GM23248 (cell line): ENCODE data around the gene MUCL3. TPM values are rescaled to one million over a fixed set of nuclear protein-coding genes. Genes with fewer than 3 reads are reported as not detected.

ENCODE experiments used
- DNase-seq: peaks from one replicate; pipeline ENCODE4 v3.0.0-alpha.2; 2015
- H2AFZ ChIP-seq: fragments of 200-600 bp; sonication (generic); 2 replicates; pipeline ENCODE4 v1.6.1; 2016; ENCODE audit warnings: antibody characterized with exemption
- H3F3A ChIP-seq: fragments of 200-600 bp; sonication (generic); 2 replicates; pipeline ENCODE4 v1.6.1; 2016; ENCODE audit warnings: mild to moderate bottlenecking, antibody characterized with exemption, mixed run types; ENCODE audit not compliant: insufficient read depth
- H3K27ac ChIP-seq: fragments of 200-600 bp; sonication (generic); 2 replicates; pipeline ENCODE4 v1.5.1; 2016; ENCODE audit warnings: mild to moderate bottlenecking
- H3K27me3 ChIP-seq: fragments of 200-600 bp; sonication (generic); replicated peaks from 2 replicates; pipeline ENCODE4 v1.6.1; 2016; ENCODE audit warnings: mild to moderate bottlenecking; ENCODE audit not compliant: insufficient read depth
- H3K36me3 ChIP-seq: fragments of 200-600 bp; sonication (generic); 2 replicates; pipeline ENCODE4 v1.6.1; 2016; ENCODE audit warnings: low read depth, mild to moderate bottlenecking
- H3K4me1 ChIP-seq: fragments of 200-600 bp; sonication (generic); 2 replicates; pipeline ENCODE4 v1.6.1; 2016; ENCODE audit warnings: mild to moderate bottlenecking; ENCODE audit not compliant: insufficient read depth
- H3K4me2 ChIP-seq: fragments of 200-600 bp; sonication (generic); one replicate; pipeline ENCODE4 v1.6.1; 2016; ENCODE audit warnings: mild to moderate bottlenecking; ENCODE audit not compliant: unreplicated experiment
- H3K4me3 ChIP-seq: fragments of 200-600 bp; sonication (generic); 2 replicates; pipeline ENCODE4 v1.5.1; 2016; ENCODE audit warnings: mild to moderate bottlenecking
- H3K79me2 ChIP-seq: fragments of 200-600 bp; sonication (generic); 2 replicates; pipeline ENCODE4 v1.6.1; 2016; ENCODE audit warnings: mild to moderate bottlenecking; ENCODE audit not compliant: insufficient read depth
- H3K9ac ChIP-seq: fragments of 200-600 bp; sonication (generic); 2 replicates; pipeline ENCODE4 v1.6.1; 2016; ENCODE audit warnings: mild to moderate bottlenecking
- H3K9me2 ChIP-seq: fragments of 200-600 bp; sonication (generic); 2 replicates; pipeline ENCODE4 v1.6.1; 2016; ENCODE audit warnings: mixed run types, mild to moderate bottlenecking, moderate library complexity; ENCODE audit not compliant: insufficient read depth
- H3K9me3 ChIP-seq: fragments of 200-600 bp; sonication (generic); one replicate; pipeline ENCODE4 v1.6.1; 2017; ENCODE audit warnings: low read depth
- H4K20me1 ChIP-seq: fragments of 200-600 bp; sonication (generic); 2 replicates; pipeline ENCODE4 v1.6.0; 2016; ENCODE audit not compliant: insufficient read depth
- EZH2 ChIP-seq: fragments of 200-600 bp; sonication (generic); IDR thresholded peaks from 2 replicates; pipeline ENCODE4 v1.6.1; 2018; ENCODE audit warnings: antibody characterized with exemption, mild to moderate bottlenecking; ENCODE audit not compliant: insufficient read depth, poor library complexity, severe bottlenecking
- EZH2phosphoT487 ChIP-seq: fragments of 200-600 bp; sonication (generic); IDR thresholded peaks from 2 replicates; pipeline ENCODE4 v1.6.1; 2018; ENCODE audit warnings: antibody characterized with exemption, moderate library complexity, mild to moderate bottlenecking, low read depth; ENCODE audit not compliant: insufficient read depth
- WGBS, 2 experiments: methylation state at CpG; one replicate each; pipeline ENCODE4 v1.1.6; 2015 to 2017; ENCODE audit warnings: low lambda C conversion rate in 2 of 2, low coverage in 1 of 2; ENCODE audit errors: missing lambda C conversion rate in 2 of 2; 5-methylcytosine and 5-hydroxymethylcytosine counted together
- in situ Hi-C: fragments of 300-500 bp; cut with MboI; formaldehyde crosslinking; loops from 2 replicates; pipeline ENCODE4 v1.15.0; 2020
- polyA plus RNA-seq: library from polyadenylated mRNA; unstranded; fragments of >200 nt; fragmentation: Nextera tagmentation; extraction: Ambion mirVana; gene quantifications from 2 replicates; pipeline ENCODE4 v1.2.1, GENCODE V29; 2016
- small RNA-seq: library from RNA; depleted of rRNA; stranded (forward); fragments of <200 nt; gene quantifications from one replicate; pipeline ENCODE3, GENCODE V24; 2014; ENCODE audit warnings: low read depth, low replicate concordance
- total RNA-seq: library from RNA; depleted of rRNA; stranded (reverse); fragments of >200 nt; shearing (Covaris generic); gene quantifications from 2 replicates; pipeline ENCODE4 v1.2.3, GENCODE V29; 2014; rRNA removed

MUCL3 gene
- total and polyA plus RNA-seq, 2 experiments from 2014 or later, result not detected

DNA sequence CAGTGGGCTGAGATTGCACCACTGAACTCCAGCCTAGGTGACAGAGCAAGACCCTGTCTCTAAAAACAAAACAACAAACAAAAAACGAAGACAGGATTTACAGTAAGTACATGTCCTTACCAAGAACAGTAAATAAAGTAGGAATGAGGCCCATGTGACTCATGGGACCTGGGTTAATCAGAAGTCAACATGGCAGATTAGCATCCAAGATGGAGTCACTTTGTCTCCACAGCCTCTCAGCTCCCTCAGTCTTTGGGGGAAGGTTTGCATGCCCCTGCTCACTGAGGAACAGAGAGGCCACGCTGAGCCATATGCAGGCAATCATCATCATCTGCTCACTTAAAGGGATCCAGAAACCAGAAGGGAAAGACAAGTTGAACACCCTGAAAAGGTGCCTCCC, 61.7 kb downstream of the MUCL3 start:
- WGBS, 2 experiments, result 15 to 18% methylated on average over 2 of the region's 2 CpGs
- no peaks in the 10 kb centered on the region for H3K36me3 ChIP-seq
- in situ Hi-C loops, result no loop called here
- TF ChIP-seq EZH2phosphoT487, result no peak
- TF ChIP-seq EZH2, result no peak
- H4K20me1 ChIP-seq, result no peaks in the 10 kb centered on the region
- 0 out of 2 replicates have a peak, but pooled peaks cover 5% of the 10 kb centered on the region for H3K27me3 ChIP-seq
- no peak overlapping the region for H3K27ac ChIP-seq
- H3K9me2 ChIP-seq, result no peaks in the 10 kb centered on the region
- no peak overlapping the region for H2AFZ ChIP-seq
- no peak overlapping the region for H3K9ac ChIP-seq
- H3K4me3 ChIP-seq, result no peak overlapping the region
- no peak for DNase-seq
- no peaks in the 10 kb centered on the region for H3F3A ChIP-seq
- no peaks in the 10 kb centered on the region for H3K79me2 ChIP-seq
- H3K4me1 ChIP-seq, result no peaks in the 10 kb centered on the region
- H3K9me3 ChIP-seq, result no peaks in the 10 kb centered on the region
- no peak overlapping the region for H3K4me2 ChIP-seq

Small RNA genes lying within 50 kb of the gene (small RNA-seq; reads per million reads assigned to genes)
- not detected for gene RF00019

Other genes with a start within 250 kb of the MUCL3 start
- 5.8 and 6.2 TPM in 2 replicates for gene NRM, start 250.0 kb upstream of the MUCL3 start, total RNA-seq
- 11.3 and 11.6 TPM in 2 replicates for gene NRM, start 250.0 kb upstream of the MUCL3 start, polyA plus RNA-seq
- gene MDC1, start 223.7 kb upstream of the MUCL3 start, total RNA-seq, result 4.9 and 6.6 TPM in 2 replicates
- gene MDC1, start 223.7 kb upstream of the MUCL3 start, polyA plus RNA-seq, result 6.7 and 7.1 TPM in 2 replicates
- gene TUBB, start 220.6 kb upstream of the MUCL3 start, total RNA-seq, result 525 and 565 TPM in 2 replicates
- gene TUBB, start 220.6 kb upstream of the MUCL3 start, polyA plus RNA-seq, result 491 and 520 TPM in 2 replicates
- gene FLOT1, start 198.3 kb upstream of the MUCL3 start, total RNA-seq, result 156 and 165 TPM in 2 replicates
- 162 and 171 TPM in 2 replicates for gene FLOT1, start 198.3 kb upstream of the MUCL3 start, polyA plus RNA-seq
- 148 and 156 TPM in 2 replicates for gene IER3, start 196.4 kb upstream of the MUCL3 start, total RNA-seq
- gene IER3, start 196.4 kb upstream of the MUCL3 start, polyA plus RNA-seq, result 76.4 and 82.1 TPM in 2 replicates
- gene DDR1, start 56.5 kb upstream of the MUCL3 start, total RNA-seq, result 23.1 and 27.0 TPM in 2 replicates
- gene DDR1, start 56.5 kb upstream of the MUCL3 start, polyA plus RNA-seq, result 16.9 and 17.5 TPM in 2 replicates
- 12.8 and 21.7 TPM in 2 replicates for gene GTF2H4, start 32.8 kb upstream of the MUCL3 start, total RNA-seq
- gene GTF2H4, start 32.8 kb upstream of the MUCL3 start, polyA plus RNA-seq, result 5.3 and 5.4 TPM in 2 replicates
- 11.9 and 20.8 TPM in 2 replicates for gene VARS2, start 26.7 kb upstream of the MUCL3 start, total RNA-seq
- 8.5 and 9.9 TPM in 2 replicates for gene VARS2, start 26.7 kb upstream of the MUCL3 start, polyA plus RNA-seq
- gene SFTA2, start 8.8 kb upstream of the MUCL3 start, total RNA-seq, result not detected in 2 replicates
- gene SFTA2, start 8.8 kb upstream of the MUCL3 start, polyA plus RNA-seq, result not detected in 2 replicates
- not detected in 2 replicates for gene MUC21, start 42.7 kb downstream of the MUCL3 start, total RNA-seq
- not detected in 2 replicates for gene MUC21, start 42.7 kb downstream of the MUCL3 start, polyA plus RNA-seq
- gene MUC22, start 69.5 kb downstream of the MUCL3 start, total RNA-seq, result not detected in 2 replicates
- not detected in 2 replicates for gene MUC22, start 69.5 kb downstream of the MUCL3 start, polyA plus RNA-seq
- gene C6orf15, start 171.6 kb downstream of the MUCL3 start, total RNA-seq, result not detected in 2 replicates
- not detected in 2 replicates for gene C6orf15, start 171.6 kb downstream of the MUCL3 start, polyA plus RNA-seq
- 0.22 and 0.25 TPM in 2 replicates for gene PSORS1C1, start 173.8 kb downstream of the MUCL3 start, total RNA-seq
- gene PSORS1C1, start 173.8 kb downstream of the MUCL3 start, polyA plus RNA-seq, result 2.0 and 2.6 TPM in 2 replicates
- not detected in 2 replicates for gene CDSN, start 179.5 kb downstream of the MUCL3 start, total RNA-seq
- not detected in 2 replicates for gene CDSN, start 179.5 kb downstream of the MUCL3 start, polyA plus RNA-seq
- gene PSORS1C2, start 198.1 kb downstream of the MUCL3 start, total RNA-seq, result not detected in 2 replicates
- 0.16 TPM in 1 of 2 replicates, not detected in the other for gene PSORS1C2, start 198.1 kb downstream of the MUCL3 start, polyA plus RNA-seq
- 13.5 and 14.3 TPM in 2 replicates for gene CCHCR1, start 216.8 kb downstream of the MUCL3 start, total RNA-seq
- 10.8 and 13.2 TPM in 2 replicates for gene CCHCR1, start 216.8 kb downstream of the MUCL3 start, polyA plus RNA-seq
- 21.6 and 28.4 TPM in 2 replicates for gene TCF19, start 217.6 kb downstream of the MUCL3 start, total RNA-seq
- gene TCF19, start 217.6 kb downstream of the MUCL3 start, polyA plus RNA-seq, result 18.3 and 19.9 TPM in 2 replicates
- gene POU5F1, start 229.7 kb downstream of the MUCL3 start, total RNA-seq, result 0.22 TPM in 1 of 2 replicates, not detected in the other
- gene POU5F1, start 229.7 kb downstream of the MUCL3 start, polyA plus RNA-seq, result 0.61 and 0.88 TPM in 2 replicates